Measurements from ENCODE around the gene ITGB5.

The ITGB5 gene

GRCh38 chr3:124887177-124887931 is at the start of gene ITGB5:
TSS of gene ITGB5 (minus strand) at chr3:124887365. CDS start at chr3:124887000, 365 bp downstream.
- peak in 1 of 3 experiments; percentile 33 for DNase-seq (ENCODE audit: low read depth in 3 of 3)

DNA sequence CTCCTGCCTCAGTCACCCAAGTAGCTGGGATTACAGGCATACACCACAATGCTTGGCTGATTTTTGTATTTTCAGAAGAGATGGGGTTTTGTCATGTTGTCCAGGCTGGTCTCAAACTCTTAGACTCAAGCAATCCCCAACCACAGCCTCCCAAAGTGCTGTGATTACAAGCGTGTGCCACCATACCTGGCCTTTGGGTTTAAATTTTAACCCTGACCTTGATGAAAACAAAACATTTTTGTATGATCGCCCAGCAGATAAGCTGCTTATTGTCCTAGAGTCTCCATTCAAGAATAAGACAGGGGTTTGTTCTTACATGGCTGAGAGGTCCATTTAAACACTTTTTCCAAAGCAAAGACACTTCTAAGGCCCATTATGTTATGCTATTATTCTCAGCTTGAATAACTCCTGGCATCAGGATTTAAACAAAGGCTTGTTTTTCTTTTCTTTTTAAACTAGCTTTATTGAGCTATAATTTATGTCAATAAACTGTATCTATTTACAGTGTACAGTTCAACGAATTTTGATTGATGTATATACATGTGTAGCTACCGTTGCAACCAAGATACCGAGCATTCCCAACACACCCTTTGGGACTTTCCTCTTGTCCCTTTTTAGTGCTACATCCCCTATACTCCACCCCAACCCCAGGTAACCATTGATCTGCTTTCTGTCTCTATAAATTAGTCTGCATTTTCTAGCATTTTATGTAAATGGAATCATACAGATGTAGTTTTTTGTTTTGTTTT is 48.8 kb upstream of the ITGB5 start:
- no peak for DNase-seq (ENCODE audit: low read depth in 3 of 3)

DNA sequence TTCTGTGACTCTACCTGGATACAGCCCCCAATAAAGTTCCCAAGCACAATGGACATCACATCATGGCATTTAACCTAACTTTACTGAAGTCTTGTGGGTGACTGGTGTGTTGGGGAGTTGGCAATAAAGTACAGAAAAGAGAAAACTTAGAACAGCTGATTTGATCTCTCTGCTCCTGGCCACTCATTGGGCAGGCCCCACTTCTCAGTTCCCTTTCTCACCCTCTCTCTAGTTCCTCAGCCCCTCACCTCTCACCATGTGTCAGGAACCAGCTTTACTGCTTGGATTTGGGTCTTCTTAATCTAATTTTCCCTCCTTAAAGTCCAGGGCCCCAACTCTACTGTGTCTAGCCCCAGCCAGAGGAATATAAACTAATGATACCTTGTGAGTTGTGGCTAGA is 48.1 kb upstream of the ITGB5 start:
- DNase-seq (ENCODE audit: low read depth in 3 of 3), result no peak

DNA sequence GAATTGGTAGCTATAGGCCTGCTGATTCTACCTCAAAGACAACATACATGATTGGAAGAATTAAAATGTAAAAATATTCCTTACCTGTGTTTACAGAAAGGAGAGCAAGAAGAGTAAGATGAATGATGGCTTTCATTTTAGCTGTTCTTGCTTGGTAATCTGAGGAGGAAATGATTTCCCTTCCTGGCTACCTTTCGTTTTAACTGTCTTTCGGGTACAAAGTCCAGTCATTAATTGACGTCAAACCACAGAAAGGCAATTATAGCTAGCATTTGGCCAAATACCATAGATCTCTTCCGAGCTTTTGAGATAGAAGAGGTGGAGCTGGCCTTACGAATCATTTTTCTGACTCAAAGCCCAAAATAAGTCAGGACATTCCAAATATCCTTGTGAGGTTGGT is 47.4 kb upstream of the ITGB5 start, which contains the start of gene MUC13:
Gene MUC13 (minus strand): TSS at position 175 of the 400 bp plus-strand sequence. CDS start 39 bp downstream, at position 136.
- no peak for DNase-seq (ENCODE audit: low read depth in 3 of 3)

DNA sequence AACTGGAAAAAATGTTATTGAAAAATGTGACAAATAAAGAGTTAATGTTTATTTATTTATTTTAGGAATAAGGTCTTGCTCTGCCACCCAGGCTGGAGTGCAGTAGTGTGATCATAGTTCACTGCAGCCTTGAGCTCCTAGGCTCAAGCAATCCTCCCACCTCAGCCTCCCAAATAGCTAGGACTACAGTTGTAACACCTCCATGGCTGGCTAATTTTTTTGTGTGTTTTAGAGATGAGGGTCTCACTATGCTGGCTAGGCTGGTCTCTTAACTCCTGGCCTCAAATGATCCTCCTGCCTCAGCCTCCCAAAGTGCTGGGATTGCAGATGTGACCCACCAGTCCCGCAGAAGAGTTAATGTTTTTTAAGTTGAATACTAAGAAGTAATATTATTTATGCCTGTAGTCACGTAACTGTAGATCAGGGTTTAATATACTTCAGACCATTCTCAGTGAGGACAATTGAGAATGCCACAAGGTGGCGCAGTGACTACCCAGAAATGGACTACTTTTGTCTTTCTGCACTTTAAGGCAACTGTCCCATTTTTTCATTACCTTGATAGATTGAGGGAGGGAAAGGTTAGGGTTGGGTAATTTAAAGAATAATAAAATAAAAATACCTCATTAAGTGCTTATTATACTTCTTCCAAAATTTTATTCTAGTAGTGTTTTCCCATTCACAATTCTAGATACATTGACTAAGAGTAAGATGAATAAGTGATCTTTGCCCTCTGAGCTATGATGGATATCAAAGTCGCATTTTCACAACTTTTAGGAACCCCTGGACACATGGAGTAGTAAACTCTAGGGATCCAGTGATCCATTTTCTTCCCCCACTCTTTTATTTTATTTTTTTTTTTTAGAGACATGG is 41.4 kb upstream of the ITGB5 start:
- peak; percentile 8 to 52 (median 32) for DNase-seq (ENCODE audit: low read depth in 3 of 3)

DNA sequence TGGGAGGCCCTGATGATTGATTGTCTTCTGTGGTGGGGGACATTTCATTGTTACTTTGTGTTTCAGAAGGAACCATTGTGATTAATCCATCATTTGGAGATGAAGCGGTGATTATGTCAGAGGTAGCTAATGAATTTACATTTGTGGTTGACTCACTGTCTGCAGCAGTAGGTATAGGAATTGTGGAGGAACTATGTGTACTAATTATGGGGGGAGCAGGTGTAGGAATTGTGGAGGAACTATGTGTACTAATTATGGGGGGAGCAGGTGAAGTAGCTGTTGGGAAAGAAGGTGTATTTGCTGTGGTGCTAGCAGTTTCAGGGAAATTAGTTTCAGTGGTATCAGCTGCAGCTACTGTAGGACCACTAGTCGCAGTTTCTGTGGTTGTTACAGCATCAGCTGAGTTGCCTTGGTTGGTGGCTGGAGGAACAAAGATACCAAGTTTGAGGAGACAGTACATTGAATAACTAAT is 40.4 kb upstream of the ITGB5 start:
- DNase-seq (ENCODE audit: low read depth in 3 of 3), result no peak

DNA sequence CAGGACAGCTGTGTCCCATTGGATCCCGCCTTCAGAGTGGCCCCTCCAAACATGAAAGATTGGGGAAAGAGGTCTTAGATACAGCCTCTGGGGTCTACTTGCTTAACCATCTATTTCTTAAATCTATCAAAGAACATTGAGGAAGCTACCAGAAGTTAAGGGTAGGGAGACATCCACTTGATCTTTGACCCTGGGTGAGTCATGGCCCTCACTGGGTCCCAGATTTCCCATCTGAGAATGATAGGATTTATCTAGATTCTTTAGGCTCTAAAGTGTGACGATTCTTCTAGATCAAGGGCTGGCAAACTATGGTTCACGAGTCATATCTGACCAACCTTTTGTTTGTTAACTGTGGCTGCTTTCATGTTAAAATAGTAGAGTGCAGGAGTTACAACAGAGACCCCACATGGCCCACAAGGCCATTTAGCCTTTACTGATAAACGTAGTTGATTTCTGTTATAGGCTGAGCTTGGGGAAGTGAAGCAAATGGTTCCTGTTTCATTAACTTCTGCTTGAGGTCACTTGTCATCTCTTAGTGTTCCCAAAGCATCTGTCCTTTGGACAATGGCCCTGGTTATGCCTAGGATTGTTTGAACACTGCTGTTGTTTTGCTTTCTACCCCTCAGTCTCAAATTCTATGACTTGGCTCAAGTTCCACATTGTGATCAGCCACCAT is 39.4 kb upstream of the ITGB5 start:
- DNase-seq (ENCODE audit: low read depth in 3 of 3), result no peak

DNA sequence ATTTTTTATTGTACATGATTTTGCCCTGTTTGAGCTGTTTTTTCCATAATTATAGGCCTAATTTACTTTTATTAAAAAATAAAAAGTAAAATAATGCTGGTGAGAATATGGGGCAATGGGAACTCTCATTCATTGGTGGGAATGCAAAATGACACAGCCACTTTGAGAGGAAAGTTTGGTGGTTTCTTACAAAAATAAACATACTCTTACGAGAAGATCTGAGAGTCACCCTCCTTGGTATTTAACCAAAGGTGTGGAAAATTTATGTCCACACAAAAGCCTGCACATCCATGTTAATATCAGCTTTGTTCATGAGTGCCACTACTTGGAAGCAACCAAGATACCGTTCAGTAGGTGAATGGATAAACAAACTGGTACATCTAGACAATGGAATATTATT is 37.6 kb upstream of the ITGB5 start:
- DNase-seq (ENCODE audit: low read depth in 3 of 3), result no peak

GRCh38 chr3:124923833-124924232 is 36.7 kb upstream of the ITGB5 start:
- no peak for DNase-seq (ENCODE audit: low read depth in 3 of 3)

DNA sequence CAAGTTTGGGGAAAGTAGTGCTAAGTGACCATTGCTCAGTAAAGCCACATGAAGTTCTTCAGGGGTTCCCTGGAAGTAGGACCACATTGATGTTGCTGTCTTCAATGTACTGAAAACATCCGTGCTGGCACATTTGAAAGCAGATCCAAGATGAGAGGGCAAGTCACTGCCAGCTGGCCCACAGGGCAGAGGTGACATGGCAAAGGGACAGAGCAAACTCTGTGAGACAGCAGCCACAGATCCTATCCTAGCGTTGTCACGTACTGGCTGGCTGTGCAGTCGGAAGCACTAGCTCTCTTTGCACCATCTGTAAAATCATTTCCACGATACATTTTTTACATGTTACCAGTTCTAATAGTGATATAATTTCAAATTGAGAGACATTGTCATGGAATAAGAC is 33.6 kb upstream of the ITGB5 start:
- no peak for DNase-seq (ENCODE audit: low read depth in 3 of 3)

DNA sequence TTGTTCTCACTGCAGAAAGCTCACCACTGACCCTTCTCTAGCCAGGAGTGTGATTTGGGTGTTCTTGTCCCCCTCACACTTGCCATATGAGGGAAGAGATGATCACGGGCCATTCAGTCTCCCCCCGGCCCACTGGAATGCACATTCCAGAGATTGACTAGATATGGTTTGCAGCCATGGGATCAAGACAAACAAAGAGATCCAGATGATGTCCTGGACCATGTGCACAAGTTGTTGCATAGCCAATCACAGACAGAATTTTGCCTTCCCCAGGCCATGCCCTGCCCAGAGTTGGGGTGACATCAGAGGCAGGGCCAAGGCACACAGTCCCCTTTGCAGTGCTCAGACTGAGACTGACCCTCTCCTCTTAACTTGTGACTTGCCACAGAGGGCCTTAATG is 32.6 kb upstream of the ITGB5 start:
- no peak for DNase-seq (ENCODE audit: low read depth in 3 of 3)

GRCh38 chr3:124918524-124918923 is 31.4 kb upstream of the ITGB5 start:
- DNase-seq (ENCODE audit: low read depth in 3 of 3), result no peak

DNA sequence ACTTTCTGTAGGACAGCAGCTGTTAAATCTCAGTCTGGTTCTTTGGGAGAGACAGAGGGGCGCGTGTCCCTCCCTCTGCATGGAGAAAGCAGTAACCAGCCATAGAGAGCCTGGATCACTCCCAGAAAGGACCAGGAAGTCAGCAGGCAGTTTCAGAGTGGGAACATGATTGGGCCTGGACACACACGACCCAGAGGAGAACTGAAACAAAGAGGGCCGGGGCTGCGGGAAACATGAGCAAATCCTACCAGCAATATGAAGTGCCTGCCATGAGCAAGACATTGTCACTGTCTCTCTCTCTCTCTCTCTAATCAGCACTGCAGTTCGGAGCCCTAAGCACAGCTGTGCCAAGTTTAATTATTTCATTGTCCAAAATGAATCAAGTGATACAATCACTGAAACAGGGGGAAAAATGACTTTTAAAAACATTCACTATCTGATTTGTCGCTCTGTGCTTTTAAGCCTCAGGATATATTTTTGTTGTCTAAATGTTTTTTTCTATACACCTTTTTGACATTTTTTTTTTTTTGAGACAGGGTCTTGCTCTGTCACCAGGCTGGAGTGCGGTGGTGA is 29.8 kb upstream of the ITGB5 start:
- DNase-seq (ENCODE audit: low read depth in 3 of 3), result no peak

GRCh38 chr3:124915254-124915653 is 28.1 kb upstream of the ITGB5 start:
- no peak for DNase-seq (ENCODE audit: low read depth in 3 of 3)

DNA sequence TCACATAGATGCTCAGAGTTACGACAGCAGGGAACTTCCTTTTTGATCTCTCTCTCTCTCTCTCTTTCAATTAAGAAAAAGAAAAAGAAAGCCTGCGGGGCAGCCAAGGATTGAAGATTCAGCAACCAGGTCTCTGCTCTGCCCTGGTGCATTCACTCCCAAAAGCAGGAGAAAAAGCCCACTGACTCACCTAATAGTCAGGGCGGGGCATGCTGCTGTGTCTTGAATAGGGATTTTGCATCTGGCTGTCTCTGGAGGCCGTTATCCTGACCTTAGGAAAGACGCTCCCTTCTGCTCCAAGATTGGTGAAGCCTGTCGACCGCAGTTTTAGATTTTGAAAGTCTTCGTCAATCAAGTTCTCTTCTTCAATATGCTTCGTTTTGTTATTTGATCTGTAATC is 20.8 kb upstream of the ITGB5 start:
- no peak for DNase-seq (ENCODE audit: low read depth in 3 of 3)

- DNase-seq (ENCODE audit: low read depth in 3 of 3), result no peak
Observed at GRCh38 chr3:124904835-124905492, 17.8 kb upstream of the ITGB5 start.

DNA sequence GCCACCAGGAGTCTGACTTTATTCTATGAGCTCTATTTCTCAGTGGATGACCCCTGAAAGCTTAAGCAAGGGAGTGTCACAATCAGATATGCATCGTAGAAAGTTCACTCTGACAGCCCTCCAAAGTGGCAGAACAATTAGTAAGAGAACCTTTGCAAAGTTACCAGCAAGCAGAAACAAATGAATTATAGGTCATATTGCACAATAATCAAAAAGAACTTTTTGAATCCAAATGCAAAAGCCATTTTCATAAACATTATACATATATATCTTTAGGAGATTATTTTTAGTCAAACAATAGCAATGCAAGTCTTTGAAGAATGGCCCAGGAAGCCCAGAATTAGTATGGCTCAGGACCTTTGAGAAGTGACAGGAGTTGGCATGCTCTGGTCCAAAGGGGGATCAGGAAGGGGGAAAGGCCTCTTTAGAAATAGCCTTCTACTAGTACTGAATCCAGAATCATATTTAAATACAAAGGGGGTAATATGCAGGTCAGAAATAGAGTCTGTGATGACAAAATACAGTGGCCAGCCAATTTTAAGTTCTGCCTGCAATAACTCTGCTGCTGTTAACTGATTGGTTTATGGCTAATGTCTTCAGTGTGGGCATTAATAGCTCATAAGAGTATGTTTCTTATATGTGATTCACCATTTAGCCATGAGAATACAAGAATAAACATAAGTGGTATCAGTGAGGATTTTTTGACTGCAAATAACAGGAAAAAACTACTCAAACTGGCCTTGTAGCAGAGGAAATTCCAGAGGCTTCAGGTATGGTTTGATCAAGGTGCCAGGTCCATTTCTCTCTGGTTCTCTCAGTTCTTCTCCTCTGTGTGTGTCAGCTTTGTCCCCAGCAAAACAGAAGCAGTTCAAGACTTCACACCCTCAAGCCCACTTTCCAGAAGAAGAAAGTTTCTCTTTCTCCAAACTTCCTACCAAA is 17.0 kb upstream of the ITGB5 start:
- DNase-seq (ENCODE audit: low read depth in 3 of 3), result no peak

DNA sequence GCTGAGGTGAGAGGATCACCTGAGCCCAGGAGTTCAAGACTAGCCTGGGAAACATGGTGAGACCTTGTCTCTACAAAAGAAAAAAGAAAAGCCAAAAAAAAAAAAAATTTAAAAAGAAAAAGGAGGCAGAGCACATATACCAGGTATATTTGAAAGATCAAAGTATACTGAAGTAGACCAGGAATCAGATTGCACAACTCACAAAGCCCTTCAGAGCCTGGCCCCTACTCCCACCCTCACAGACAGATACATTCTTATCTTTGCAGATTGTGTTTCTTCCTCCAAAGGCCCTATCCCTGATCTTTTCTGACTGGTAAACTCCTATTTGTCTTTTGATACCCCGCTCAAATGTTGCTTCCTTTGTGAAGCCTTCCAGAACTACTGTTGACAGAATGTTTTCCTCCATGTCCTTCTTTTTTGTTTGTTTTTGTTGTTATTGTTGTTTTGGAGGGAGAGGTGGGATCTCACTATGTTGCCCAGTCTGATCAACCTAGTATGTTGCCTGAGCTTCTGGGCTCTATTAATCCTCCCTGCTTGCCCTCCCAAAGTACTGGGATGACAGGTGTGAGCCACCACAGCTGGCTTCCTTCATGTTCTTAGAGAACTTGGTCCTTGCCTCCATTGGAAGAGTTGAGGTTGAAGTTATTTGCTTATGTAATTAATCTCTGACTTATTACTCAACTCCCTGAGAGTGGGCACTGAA is 9.8 kb upstream of the ITGB5 start:
- DNase-seq (ENCODE audit: low read depth in 3 of 3), result no peak

DNA sequence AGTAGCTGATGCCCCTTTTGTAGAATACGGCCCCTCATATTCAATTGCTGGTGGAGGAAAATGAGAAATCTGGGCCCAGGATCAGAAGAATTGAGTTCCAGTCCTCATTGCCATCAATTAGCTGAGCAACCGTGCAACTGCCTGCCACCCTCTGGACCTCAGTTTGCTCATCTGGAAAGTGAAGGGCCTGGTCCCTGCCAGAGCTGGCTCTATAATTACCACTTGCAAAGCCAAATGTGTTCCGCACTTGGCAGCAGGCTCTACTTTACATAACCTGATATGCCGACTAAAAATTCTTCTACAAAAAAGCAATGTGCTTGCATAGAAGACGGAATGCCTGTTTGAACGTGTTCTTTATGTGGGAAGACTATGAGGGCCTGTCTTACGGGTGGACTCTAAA is 8.6 kb upstream of the ITGB5 start:
- no peak for DNase-seq (ENCODE audit: low read depth in 3 of 3)

Data from stimulated activated CD4-positive, alpha-beta T cell treated with anti-CD3 and anti-CD28 coated beads, TNF-alpha, amount 100 ng/mL, for 24 hours (primary cell).